ENCODE data around the gene TXNDC9. TPM values are rescaled to one million over a fixed set of nuclear protein-coding genes. Genes with fewer than 3 reads are reported as not detected.
A peak's percentile ranks its signal among the peaks of the same experiment; 100 is the strongest.

The TXNDC9 gene
- total and polyA plus RNA-seq, 2 donors (not counting 1 experiment from before 2014, with no cell fraction given) = 11.2 to 21.7 TPM

GRCh38 chr2:99337113-99338028, 1.2 kb upstream of the TXNDC9 start, which contains the start of gene EIF5B:
Gene EIF5B (plus strand): TSS chr2:99337389. CDS start chr2:99337555, 166 bp downstream.
- peaks cover 14 to 31% of the 10 kb centered on the region in 2 donors for H3K4me1 ChIP-seq (ENCODE audit: control insufficient read depth in 2 of 2, insufficient read depth in 2 of 2, low read length in 2 of 2)
- TF ChIP-seq EZH2 (IDR thresholded peaks at IDR 0.05; ENCODE audit: borderline replicate concordance, insufficient read depth, low read depth, low read length, poor library complexity, severe bottlenecking) = no peak
- TF ChIP-seq, protein P1, sequence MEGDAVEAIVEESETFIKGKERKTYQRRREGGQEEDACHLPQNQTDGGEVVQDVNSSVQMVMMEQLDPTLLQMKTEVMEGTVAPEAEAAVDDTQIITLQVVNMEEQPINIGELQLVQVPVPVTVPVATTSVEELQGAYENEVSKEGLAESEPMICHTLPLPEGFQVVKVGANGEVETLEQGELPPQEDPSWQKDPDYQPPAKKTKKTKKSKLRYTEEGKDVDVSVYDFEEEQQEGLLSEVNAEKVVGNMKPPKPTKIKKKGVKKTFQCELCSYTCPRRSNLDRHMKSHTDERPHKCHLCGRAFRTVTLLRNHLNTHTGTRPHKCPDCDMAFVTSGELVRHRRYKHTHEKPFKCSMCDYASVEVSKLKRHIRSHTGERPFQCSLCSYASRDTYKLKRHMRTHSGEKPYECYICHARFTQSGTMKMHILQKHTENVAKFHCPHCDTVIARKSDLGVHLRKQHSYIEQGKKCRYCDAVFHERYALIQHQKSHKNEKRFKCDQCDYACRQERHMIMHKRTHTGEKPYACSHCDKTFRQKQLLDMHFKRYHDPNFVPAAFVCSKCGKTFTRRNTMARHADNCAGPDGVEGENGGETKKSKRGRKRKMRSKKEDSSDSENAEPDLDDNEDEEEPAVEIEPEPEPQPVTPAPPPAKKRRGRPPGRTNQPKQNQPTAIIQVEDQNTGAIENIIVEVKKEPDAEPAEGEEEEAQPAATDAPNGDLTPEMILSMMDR (IDR thresholded peaks at IDR 0.05) = peak; percentile 70
- peaks cover 5 to 7% of the 10 kb centered on the region in 2 experiments for H3K36me3 ChIP-seq (replicated peaks in 1 of 2; ENCODE audit: control extremely low read depth in 1 of 2, control insufficient read depth in 1 of 2, extremely low read depth in 1 of 2, insufficient read depth in 2 of 2, low read length in 1 of 2)
- no peaks in the 10 kb centered on the region for H3K9me3 Mint-ChIP-seq (ENCODE audit: insufficient read depth)
- H3K9me3 ChIP-seq (ENCODE audit: control extremely low read depth in 1 of 3, control insufficient read depth in 2 of 3, insufficient read depth in 1 of 3, low read length in 2 of 3) = no peaks in the 10 kb centered on the region
- H3K4me2 ChIP-seq (replicated peaks; ENCODE audit: low read depth, low read length, poor library complexity, severe bottlenecking) = peak within 1 kb of the TSS; percentile 81
- ATAC-seq (ENCODE audit: low read depth) = peak; percentile 63
- DNase-seq = peak; percentile 96
- CTCF ChIA-PET = interaction anchor here (1.0 to 2.2 kb wide), 7 partner anchors 56 to 202 kb away, joined by 3 to 14 read pairs (median 4); partner anchors contain the start of genes LIPT1, REV1 and TSGA10
- no peak within 1 kb of the TSS for H3K4me3 Mint-ChIP-seq
- H3K9ac ChIP-seq (ENCODE audit: low read length) = peak within 1 kb of the TSS; percentile 86
- under 1% methylated on average over 85 of the region's 87 CpGs for WGBS (ENCODE audit: insufficient coverage)
- intact Hi-C loops (cut with micrococcal nuclease) = loop anchor here (1.0 to 5.0 kb wide), 5 partner anchors 153 to 923 kb away; partner anchors contain the start of genes COA5, MGAT4A, REV1 and UNC50
- peak within 1 kb of the TSS; percentile 90 for H2AFZ ChIP-seq (ENCODE audit: insufficient read depth, low read depth, low read length, poor library complexity, severe bottlenecking)
- H3K4me1 Mint-ChIP-seq = peaks cover 29% of the 10 kb centered on the region
- peak within 1 kb of the TSS; percentile 78 to 95 (median 87) for H3K4me3 ChIP-seq (ENCODE audit: control extremely low read depth in 1 of 5, extremely low read depth in 1 of 5, insufficient read depth in 1 of 5, low read depth in 2 of 5, low read length in 4 of 5)
- peaks cover 72% of the 10 kb centered on the region for H3K79me2 ChIP-seq (ENCODE audit: control insufficient read depth, insufficient read depth, low read length)
- H3K27ac Mint-ChIP-seq = no peak within 1 kb of the TSS
- POLR2A ChIA-PET = interaction anchor here (0.6 to 2.0 kb wide), 7 partner anchors 9 to 1971 kb away, joined by 3 to 7 read pairs (median 6); partner anchors contain the start of genes C2orf15, LIPT1, REV1 and RNF149
- no peaks in the 10 kb centered on the region for H3K27me3 Mint-ChIP-seq
- peak within 1 kb of the TSS; percentile 90 to 93 for H3K27ac ChIP-seq (ENCODE audit: low read length in 2 of 2)
- peaks cover 14% of the 10 kb centered on the region for H4K20me1 ChIP-seq (ENCODE audit: control insufficient read depth, insufficient read depth, low read length, poor library complexity, severe bottlenecking)
- H3K27me3 ChIP-seq (replicated peaks in 1 of 4; ENCODE audit: control extremely low read depth in 1 of 4, control insufficient read depth in 3 of 4, insufficient read depth in 4 of 4, low read length in 3 of 4) = no peaks in the 10 kb centered on the region
